Transverse colon (tissue), 4 donors: ENCODE data around the gene HEG1. TPM values are rescaled to one million over a fixed set of nuclear protein-coding genes. Genes with fewer than 3 reads are reported as not detected.

Experiments used
- DNase-seq: peaks from one replicate; pipeline ENCODE4 v3.0.0-alpha.2; 2019
- H3K27ac ChIP-seq, 4 donors: fragments of 200-600 bp; sonication (generic); 2 replicates each; pipeline ENCODE4 v1.5.1; 2016 to 2018; ENCODE audit warnings: inconsistent platforms in 4 of 4
- H3K27me3 ChIP-seq: fragments of 200-600 bp; sonication (generic); 2 replicates; pipeline ENCODE4 v1.5.1; 2017; ENCODE audit warnings: inconsistent platforms
- H3K36me3 ChIP-seq, 4 donors: fragments of 200-600 bp; sonication (generic); 2 replicates each; pipeline ENCODE4 v1.5.1; 2017 to 2019; ENCODE audit warnings: inconsistent platforms in 4 of 4
- H3K4me1 ChIP-seq, 4 donors: fragments of 200-600 bp; sonication (generic); 2 replicates each; pipeline ENCODE4 v1.5.1; 2017 to 2020; ENCODE audit warnings: inconsistent platforms in 4 of 4
- H3K4me3 ChIP-seq, 4 donors: fragments of 200-600 bp; sonication (generic); 1 replicate in 1 of 4; 2 replicates in 3 of 4; pipeline versions ENCODE4 v1.5.1 to v1.6.1; 2017 to 2019; ENCODE audit warnings: inconsistent platforms in 4 of 4
- H3K9me3 ChIP-seq, 2 donors: fragments of 200-600 bp; sonication (generic); 2 replicates each; pipeline ENCODE4 v1.5.1; 2017 to 2019; ENCODE audit warnings: inconsistent platforms in 2 of 2
- CTCF ChIP-seq, 5 experiments: fragments of 200-600 bp in 3 of 5; fragments of 450-650 bp in 2 of 5; sonication (generic) in 3 of 5; IDR thresholded peaks; 1 replicate in 2 of 5; 2 replicates in 3 of 5; pipeline ENCODE4 v1.5.1; 2016 to 2017; ENCODE audit warnings: antibody characterized with exemption in 5 of 5, inconsistent platforms in 3 of 5, mild to moderate bottlenecking in 2 of 5, moderate library complexity in 1 of 5
- EP300 ChIP-seq: sonication (generic); formaldehyde crosslinking; IDR thresholded peaks from one replicate; pipeline ENCODE4 v1.6.1; 2017; ENCODE audit warnings: antibody characterized with exemption, low read depth
- POLR2A ChIP-seq: fragments of 450-650 bp; IDR thresholded peaks from one replicate; pipeline ENCODE4 v1.6.1; 2016; ENCODE audit warnings: antibody characterized with exemption, mild to moderate bottlenecking, moderate library complexity
- POLR2AphosphoS5 ChIP-seq, 3 donors: sonication (generic); formaldehyde crosslinking; IDR thresholded peaks; one replicate each; pipeline ENCODE4 v1.6.1; 2016; ENCODE audit warnings: antibody characterized with exemption in 3 of 3
- WGBS, 2 donors: methylation state at CpG; one replicate each; pipeline ENCODE4 v1.1.5; 2018; ENCODE audit warnings: low coverage in 1 of 2; 5-methylcytosine and 5-hydroxymethylcytosine counted together
- in situ Hi-C, 4 donors: fragments of 200-750 bp; cut with MboI; loops; one replicate each; pipeline versions ENCODE4 v1.15.0 to v1.15.1; 2017; ENCODE audit warnings: low sequenced_read_pairs in 3 of 4, low pct_ligation_motif_present in 1 of 4, low pct_unique_long_range_greater_than_20kb in 1 of 4
- intact Hi-C: fragments of 100-400 bp; cut with DNase I; formaldehyde crosslinking; loops from one replicate; pipeline ENCODE4 v1.15.1; 2023; ENCODE audit warnings: low total_unique reads
- total RNA-seq, 4 donors: library from RNA; depleted of rRNA; stranded (reverse); fragments of >200 nt; gene quantifications; one replicate each; pipeline ENCODE4 v1.1.0, GENCODE V29; 2016

Gene HEG1
- total RNA-seq, 4 donors from 2014 or later: 8.9 to 97.3 (median 10.6) TPM

DNA sequence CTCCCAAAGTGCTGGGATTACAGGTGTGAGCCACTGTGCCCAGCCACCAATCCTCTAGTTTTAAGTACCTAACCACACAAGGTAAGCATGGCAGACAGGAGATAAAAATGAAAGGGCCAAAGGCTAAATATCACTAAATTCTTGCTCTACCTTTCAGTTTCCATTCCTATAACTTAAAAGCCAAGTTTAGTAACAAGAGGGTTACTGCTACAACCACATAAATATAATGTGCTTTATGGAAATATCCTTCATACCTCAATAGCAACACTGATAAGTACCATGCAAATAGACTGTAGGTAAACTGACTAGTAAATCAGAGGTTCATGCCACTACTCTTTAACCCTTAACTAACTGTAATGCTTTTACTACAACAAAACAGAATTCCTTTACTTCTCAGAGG lies 82.5 kb downstream of the HEG1 start:
- TF ChIP-seq POLR2A: no peak
- no peak for TF ChIP-seq POLR2AphosphoS5 (IDR thresholded peaks at IDR 0.05)
- TF ChIP-seq CTCF (IDR thresholded peaks at IDR 0.05): no peak
- no peak for TF ChIP-seq EP300
- Histone ChIP-seq H3K4me3 (no peak overlapping the region), H3K4me1 (peaks cover 4 to 57% (median 35%) of the 10 kb centered on the region in 4 donors), H3K27ac (peak overlapping the region; percentile 76 to 88 (median 81)), H3K9me3 (no peaks in the 10 kb centered on the region), H3K27me3 (no peaks in the 10 kb centered on the region), H3K36me3 (no peaks in the 10 kb centered on the region)
- intact Hi-C loops (no loop called here), in situ Hi-C loops (no loop called here)
- DNase-seq: no peak

- peaks cover 4 to 57% (median 35%) of the 10 kb centered on the region in 4 donors for H3K4me1 ChIP-seq
- H3K27ac ChIP-seq: peak overlapping the region; percentile 80 to 88 (median 86)
- WGBS, 2 donors: 55 to 59% methylated on average over 3 of the region's 3 CpGs
- DNase-seq: peak; percentile 72
- intact Hi-C loops (no loop called here), in situ Hi-C loops (no loop called here)
- no peaks in the 10 kb centered on the region for H3K36me3 ChIP-seq
- H3K9me3 ChIP-seq: no peaks in the 10 kb centered on the region
- no peak for TF ChIP-seq CTCF (IDR thresholded peaks at IDR 0.05)
- TF ChIP-seq POLR2AphosphoS5 (IDR thresholded peaks at IDR 0.05): peak; percentile 29 to 58 (median 50)
- no peak for TF ChIP-seq POLR2A
- TF ChIP-seq EP300: peak; percentile 69
- H3K4me3 ChIP-seq: no peak overlapping the region
- H3K27me3 ChIP-seq: no peaks in the 10 kb centered on the region
These were observed 83.3 kb downstream of the HEG1 start for GRCh38 chr3:124972457-124972856.

DNA sequence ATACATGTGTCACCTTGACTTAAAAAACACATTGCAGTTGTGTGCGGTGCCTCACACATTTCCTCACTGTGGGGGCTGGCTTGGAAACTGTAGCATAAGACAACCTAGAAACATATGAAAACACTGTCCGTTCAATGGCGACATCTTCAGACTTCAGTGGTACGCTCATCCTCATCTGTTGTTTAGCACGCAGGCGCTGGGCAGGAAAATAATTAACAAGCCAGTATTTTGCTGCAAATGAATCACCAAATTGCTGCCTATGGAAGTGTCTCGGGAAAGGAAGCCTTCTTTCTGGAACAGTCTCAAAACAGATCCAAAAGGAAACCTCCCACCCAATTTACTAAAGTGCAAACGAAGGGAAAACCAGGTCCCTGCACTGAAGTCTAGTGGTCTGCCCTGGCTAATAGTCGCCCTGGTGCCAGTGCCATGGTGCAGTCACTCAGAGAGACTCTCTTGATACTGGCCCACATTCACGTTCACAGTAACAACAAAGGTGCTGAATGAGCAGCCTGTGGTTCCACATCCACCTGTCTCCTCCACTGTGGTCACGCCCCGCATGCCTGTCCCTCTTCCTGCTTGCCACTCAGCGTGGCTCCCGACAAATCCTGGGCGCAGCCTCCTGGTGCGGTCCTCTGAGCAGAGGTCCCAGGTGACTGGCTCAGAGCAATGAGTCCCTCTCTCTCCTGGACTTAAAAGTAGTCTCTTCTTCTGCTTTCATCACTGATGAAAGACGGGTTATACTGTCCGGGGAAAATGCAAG lies 85.7 kb downstream of the HEG1 start:
- intact Hi-C loops: no loop called here
- Histone ChIP-seq H3K4me1 (peaks cover 3 to 51% (median 34%) of the 10 kb centered on the region in 4 donors), H3K27ac (peak overlapping the region in 3 of 4 donors; percentile 10 to 88 (median 87)), H3K4me3 (no peak overlapping the region), H3K27me3 (no peaks in the 10 kb centered on the region), H3K36me3 (no peaks in the 10 kb centered on the region), H3K9me3 (no peaks in the 10 kb centered on the region)
- no peak for DNase-seq
- TF ChIP-seq EP300: no peak
- no peak for TF ChIP-seq POLR2A
- no peak for TF ChIP-seq POLR2AphosphoS5 (IDR thresholded peaks at IDR 0.05)
- no peak for TF ChIP-seq CTCF (IDR thresholded peaks at IDR 0.05)
- WGBS, 2 donors: 91 to 93% methylated on average over 5 to 18 of the region's 18 CpGs
- in situ Hi-C loops: no loop called here

DNA sequence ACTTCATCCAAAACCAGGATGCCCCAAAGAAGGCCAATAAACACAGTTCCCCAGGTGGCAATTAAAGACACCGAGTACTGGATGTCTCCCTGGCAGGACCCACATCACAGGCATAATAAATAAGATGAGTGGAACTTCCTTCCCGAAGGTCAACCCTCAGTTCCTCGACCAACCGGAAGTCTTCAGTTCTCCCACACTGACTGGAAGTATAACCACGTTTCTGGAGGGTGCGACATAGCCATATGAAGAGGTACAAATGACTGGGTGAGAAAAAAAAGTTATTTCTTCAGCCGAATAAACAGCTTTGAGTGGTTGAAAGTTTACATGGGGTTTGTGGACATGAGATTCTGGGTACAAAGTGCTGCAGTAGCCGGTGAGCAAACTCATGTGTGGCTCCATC lies 86.6 kb downstream of the HEG1 start:
- H3K27me3 ChIP-seq: no peaks in the 10 kb centered on the region
- DNase-seq: no peak
- no peaks in the 10 kb centered on the region for H3K36me3 ChIP-seq
- H3K9me3 ChIP-seq: no peaks in the 10 kb centered on the region
- no peak overlapping the region for H3K4me3 ChIP-seq
- H3K27ac ChIP-seq: no peak overlapping the region
- intact Hi-C loops: no loop called here
- in situ Hi-C loops: no loop called here
- H3K4me1 ChIP-seq: peaks cover under 1 to 45% (median 34%) of the 10 kb centered on the region in 4 donors
- no peak for TF ChIP-seq POLR2A
- no peak for TF ChIP-seq EP300
- no peak for TF ChIP-seq CTCF (IDR thresholded peaks at IDR 0.05)
- no peak for TF ChIP-seq POLR2AphosphoS5 (IDR thresholded peaks at IDR 0.05)
- WGBS, 2 donors: 63 to 68% methylated on average over 7 to 8 of the region's 8 CpGs
